Stomach (tissue), 9 donors: ENCODE data around the gene PHETA2. TPM values are rescaled to one million over a fixed set of nuclear protein-coding genes. Genes with fewer than 3 reads are reported as not detected.
"Not testable (repeated sequence)": the region's sequence is repeated elsewhere in the genome, so short reads cannot be mapped to it uniquely, and the experiment has no call there.

Experiments
- DNase-seq, 2 donors: peaks; one replicate each; pipeline versions ENCODE4 v3.0.0 to v3.0.0-alpha.2; 2013 to 2019
- H3K27ac ChIP-seq, 5 donors: fragments of 200-600 bp in 4 of 5; sonication (generic) in 4 of 5; one replicate each; pipeline ENCODE4 v1.5.1; 2013 to 2019; ENCODE audit warnings: mild to moderate bottlenecking in 1 of 5, moderate library complexity in 1 of 5
- H3K27me3 ChIP-seq, 3 donors: fragments of 200-600 bp; sonication (generic); one replicate each; pipeline ENCODE4 v1.5.1; 2017 to 2019; ENCODE audit warnings: mixed run types in 1 of 3
- H3K36me3 ChIP-seq, 4 donors: fragments of 200-600 bp; sonication (generic); 1 replicate in 3 of 4; 2 replicates in 1 of 4; pipeline ENCODE4 v1.5.1; 2016 to 2019
- H3K4me1 ChIP-seq, 4 donors: fragments of 200-600 bp; sonication (generic); one replicate each; pipeline ENCODE4 v1.5.1; 2016 to 2019
- H3K4me3 ChIP-seq, 4 donors: fragments of 200-600 bp; sonication (generic) in 3 of 4; one replicate each; pipeline ENCODE4 v1.5.1; 2016 to 2019; ENCODE audit warnings: mild to moderate bottlenecking in 1 of 4
- H3K9me3 ChIP-seq, 4 donors: fragments of 200-600 bp; sonication (generic); one replicate each; pipeline ENCODE4 v1.5.1; 2016 to 2019
- CTCF ChIP-seq, 7 experiments: fragments of 450-650 bp in 4 of 7; fragments of 200-600 bp in 3 of 7; sonication (generic) in 3 of 7; IDR thresholded peaks; one replicate each; pipeline ENCODE4 v1.5.1; 2016 to 2019; ENCODE audit warnings: antibody characterized with exemption in 7 of 7, control low read depth in 2 of 7, mild to moderate bottlenecking in 1 of 7
- EP300 ChIP-seq: sonication (generic); formaldehyde crosslinking; IDR thresholded peaks from one replicate; pipeline ENCODE4 v1.6.1; 2017; ENCODE audit warnings: antibody characterized with exemption
- POLR2A ChIP-seq, 4 donors: fragments of 450-650 bp; IDR thresholded peaks; one replicate each; pipeline ENCODE4 v1.6.1; 2016; ENCODE audit warnings: antibody characterized with exemption in 4 of 4, control low read depth in 2 of 4, mild to moderate bottlenecking in 1 of 4, moderate library complexity in 1 of 4
- POLR2AphosphoS5 ChIP-seq, 3 donors: sonication (generic); formaldehyde crosslinking; IDR thresholded peaks; one replicate each; pipeline ENCODE4 v1.6.1; 2016; ENCODE audit warnings: antibody characterized with exemption in 3 of 3
- WGBS, 5 donors: extraction: QIAGEN DNeasy Blood & Tissue Kit in 3 of 5; methylation state at CpG; one replicate each; pipeline versions ENCODE4 v1.1.5 to v1.1.7; 2013 to 2018; 5-methylcytosine and 5-hydroxymethylcytosine counted together
- intact Hi-C: fragments of 100-400 bp; cut with DNase I; formaldehyde crosslinking; loops from one replicate; pipeline ENCODE4 v1.15.1; 2023; ENCODE audit warnings: low total_unique reads
- polyA plus RNA-seq, 3 donors: library from polyadenylated mRNA; stranded (reverse); fragments of 200-250 nt; gene quantifications; one replicate each; pipeline ENCODE4 v1.2.3, GENCODE V29; 2013
- total RNA-seq, 5 donors: library from RNA; depleted of rRNA; stranded (reverse); fragments of >200 nt; gene quantifications; one replicate each; pipeline versions ENCODE4 v1.1.0 to v1.2.3, GENCODE V29; 2014 to 2016
- donor health status: healthy with polysubstance abuse.
- donor health status: Bipolar disorder and iron deficiency.
- donor health status: healthy.

Gene PHETA2
- total and polyA plus RNA-seq, 8 donors: 8.4 to 30.1 (median 20.8) TPM

DNA sequence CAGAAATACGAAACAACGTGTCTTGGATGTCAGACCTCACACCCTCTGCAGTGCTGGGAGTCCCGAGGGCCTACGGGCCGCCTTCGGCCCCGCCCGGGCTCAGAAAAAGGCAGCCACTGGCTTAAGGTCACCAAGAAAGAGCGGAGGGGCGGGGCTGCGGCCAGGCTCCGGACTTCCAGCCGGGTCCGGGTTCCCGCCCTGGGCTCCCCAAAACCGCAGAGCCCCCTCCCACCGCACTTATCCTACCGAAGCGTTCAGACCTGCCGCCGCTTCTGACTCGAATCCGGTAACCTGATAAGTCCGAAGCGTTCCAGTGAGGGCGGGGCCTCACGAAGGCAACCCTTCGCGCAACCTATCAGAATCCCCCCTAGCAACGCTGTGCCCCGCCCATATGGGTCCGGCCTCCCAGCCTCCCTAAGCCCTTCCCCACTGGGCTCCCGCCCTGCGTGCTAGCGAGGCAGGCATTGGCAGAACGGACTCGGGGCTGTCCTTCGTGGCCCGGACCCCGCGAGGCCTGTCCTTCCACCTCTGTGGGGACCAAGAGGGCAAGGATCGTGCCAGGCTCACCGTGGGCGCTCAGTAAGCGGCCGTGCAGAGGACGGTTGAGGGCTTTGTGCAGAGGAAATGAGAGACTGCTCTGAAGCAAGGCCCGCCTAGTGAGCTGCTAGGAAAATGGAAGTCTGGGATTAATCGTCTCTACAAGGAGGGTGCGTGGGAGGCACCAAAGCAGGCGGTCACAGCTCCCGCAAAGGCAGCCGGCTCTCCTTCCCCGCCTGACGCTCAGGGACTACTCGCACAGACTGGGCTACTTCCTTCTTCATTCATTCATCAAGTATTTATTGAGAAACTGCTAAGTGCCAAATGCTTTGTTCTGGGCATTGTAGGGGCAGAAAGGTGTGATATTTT is 3.3 kb upstream of the PHETA2 start, which contains the start of gene NAGA:
TSS of gene NAGA (minus strand) at position 296 of the 906 bp plus-strand sequence. CDS start 515 bp downstream, outside the sequence.
- Histone ChIP-seq H3K27me3 (no peaks in the 10 kb centered on the region), H3K27ac (peak within 1 kb of the TSS; percentile 88 to 93 (median 89)), H3K9me3 (no peaks in the 10 kb centered on the region), H3K4me3 (peak within 1 kb of the TSS; percentile 51 to 69 (median 60)), H3K36me3 (peaks cover 22 to 31% (median 26%) of the 10 kb centered on the region in 4 donors), H3K4me1 (peaks cover 30 to 68% (median 44%) of the 10 kb centered on the region in 4 donors)
- WGBS, 5 donors: 0 to 1% (median 0%) methylated on average over 31 to 56 of the region's 56 CpGs
- DNase-seq: peak; percentile 96 to 98
- intact Hi-C loops: no loop called here
- TF ChIP-seq POLR2AphosphoS5 (IDR thresholded peaks at IDR 0.05): peak; percentile 85 to 96 (median 95)
- peak in 2 of 4 donors; percentile 31 to 47 for TF ChIP-seq POLR2A (IDR thresholded peaks at IDR 0.05)
- TF ChIP-seq EP300: no peak
- TF ChIP-seq CTCF (IDR thresholded peaks at IDR 0.05): no peak

DNA sequence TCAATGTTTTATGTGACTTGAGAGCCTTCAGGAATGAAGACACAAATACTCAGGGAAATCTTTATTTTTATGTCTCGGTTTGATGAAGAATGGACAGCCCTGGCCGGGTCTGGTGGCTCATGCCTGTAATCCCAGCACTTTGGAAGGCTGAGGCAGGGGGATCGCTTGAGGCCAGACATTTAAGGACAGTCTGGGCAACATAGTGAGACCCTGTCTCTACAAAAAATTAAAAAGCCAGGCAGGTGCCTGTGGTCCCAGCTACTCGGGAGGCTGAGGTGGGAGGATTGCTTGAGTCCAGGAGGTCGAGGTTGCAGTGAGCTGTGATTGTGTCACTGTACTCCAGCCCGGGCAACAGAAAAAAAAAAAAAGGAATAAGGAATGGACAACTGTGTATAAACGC is 2.5 kb upstream of the PHETA2 start:
- intact Hi-C loops, DNase-seq, H3K27me3 ChIP-seq, H3K9me3 ChIP-seq: not testable (repeated sequence)
- peak overlapping the region in 4 of 5 donors; percentile 88 to 93 (median 90) for H3K27ac ChIP-seq
- H3K36me3 ChIP-seq: peaks cover 17 to 31% (median 25%) of the 10 kb centered on the region in 4 donors
- 68 to 78% (median 70%) methylated on average over 7 of the region's 7 CpGs for WGBS, 5 donors
- peaks cover 30 to 69% (median 46%) of the 10 kb centered on the region in 4 donors for H3K4me1 ChIP-seq
- H3K4me3 ChIP-seq: peak overlapping the region; percentile 51 to 69 (median 60)

DNA sequence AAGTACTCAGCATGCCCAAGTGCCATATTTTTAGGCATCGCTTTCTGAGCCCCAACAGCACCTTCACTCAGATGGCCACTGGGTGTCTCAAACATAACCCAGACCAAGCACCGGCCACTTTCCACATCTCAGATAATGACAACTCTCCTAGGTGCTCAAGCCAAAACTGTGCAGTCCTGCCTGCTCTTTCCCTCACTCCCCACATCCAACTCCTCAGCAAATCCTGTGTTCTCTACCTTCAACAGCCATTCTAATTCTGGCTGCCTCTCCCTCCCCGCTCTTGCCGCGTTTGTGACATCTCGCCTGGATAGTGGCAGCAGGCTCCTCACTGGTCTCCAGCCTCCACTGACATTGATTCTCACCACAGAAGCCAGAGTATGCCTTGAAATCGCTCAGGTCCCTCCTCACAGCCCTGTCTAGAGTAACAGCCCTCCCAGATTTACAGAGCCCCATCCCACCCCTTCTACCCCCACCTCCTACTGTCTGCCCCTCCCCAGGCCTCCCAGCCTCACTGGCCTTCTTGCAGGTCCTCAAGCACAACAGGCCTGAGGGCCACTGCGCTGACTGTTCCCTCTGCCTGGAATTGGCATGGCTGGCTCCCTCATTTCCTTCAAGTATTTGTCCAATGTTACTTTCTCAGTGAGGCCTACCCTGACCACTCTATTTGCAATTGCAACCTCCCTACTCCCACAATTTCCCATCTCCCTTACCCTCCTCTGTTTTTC is 1.3 kb upstream of the PHETA2 start:
- no peak for TF ChIP-seq POLR2A (IDR thresholded peaks at IDR 0.05)
- no peak for TF ChIP-seq POLR2AphosphoS5 (IDR thresholded peaks at IDR 0.05)
- TF ChIP-seq CTCF (IDR thresholded peaks at IDR 0.05): no peak
- no peak for TF ChIP-seq EP300
- DNase-seq: no peak
- peaks cover 34 to 78% (median 52%) of the 10 kb centered on the region in 4 donors for H3K4me1 ChIP-seq
- intact Hi-C loops: no loop called here
- no peaks in the 10 kb centered on the region for H3K9me3 ChIP-seq
- 81 to 93% (median 83%) methylated on average over 8 of the region's 8 CpGs for WGBS, 5 donors
- no peaks in the 10 kb centered on the region for H3K27me3 ChIP-seq
- no peak overlapping the region for H3K4me3 ChIP-seq
- H3K36me3 ChIP-seq: peaks cover 11 to 31% (median 24%) of the 10 kb centered on the region in 4 donors
- H3K27ac ChIP-seq: no peak overlapping the region

DNA sequence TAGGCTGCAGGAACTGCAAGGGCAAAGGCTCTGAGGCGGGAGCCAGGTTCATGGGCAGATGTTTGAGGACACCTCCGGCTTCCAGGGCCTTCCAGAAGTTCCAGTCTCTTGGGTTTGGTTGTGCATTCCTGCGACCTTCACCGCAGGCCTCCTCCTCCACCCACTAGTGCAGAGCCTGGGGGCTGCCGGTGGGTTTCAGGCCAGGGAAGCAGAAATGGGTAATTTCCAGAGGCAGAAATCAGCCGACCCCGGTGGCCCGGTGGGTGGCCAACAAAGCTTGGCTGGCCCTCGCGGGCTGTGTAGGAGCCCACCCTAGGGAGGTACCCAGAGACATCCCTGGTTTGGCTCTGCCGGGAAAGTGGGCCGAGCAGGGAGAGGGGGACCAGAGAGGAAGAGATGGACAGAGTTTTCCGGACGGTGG is 417 bp upstream of the PHETA2 start:
- Histone ChIP-seq H3K9me3 (no peaks in the 10 kb centered on the region), H3K4me1 (peaks cover 41 to 79% (median 61%) of the 10 kb centered on the region in 4 donors), H3K36me3 (peaks cover 7 to 24% (median 21%) of the 10 kb centered on the region in 4 donors), H3K27me3 (no peaks in the 10 kb centered on the region), H3K4me3 (peak overlapping the region; percentile 59 to 81 (median 68)), H3K27ac (peak overlapping the region; percentile 93 to 97 (median 95))
- intact Hi-C loops: no loop called here
- DNase-seq: no peak
- WGBS, 5 donors: 64 to 79% (median 71%) methylated on average over 10 to 14 of the region's 14 CpGs
- TF ChIP-seq POLR2AphosphoS5 (IDR thresholded peaks at IDR 0.05) (no peak), EP300 (no peak), POLR2A (IDR thresholded peaks at IDR 0.05) (no peak), CTCF (IDR thresholded peaks at IDR 0.05) (no peak)
